ENCODE data around the gene RPS6KA4.
A peak's percentile ranks its signal among the peaks of the same experiment; 100 is the strongest.

Gene RPS6KA4

GRCh38 chr11:64317325-64317960 is 41.5 kb upstream of the RPS6KA4 start, which contains the start of gene TRMT112:
TRMT112 (minus strand) TSS chr11:64317559; CDS start chr11:64317526, 33 bp downstream.
- H3K9ac ChIP-seq (ENCODE audit: insufficient read length) = peak within 1 kb of the TSS; percentile 97
- H3K9me3 ChIP-seq (ENCODE audit: low read depth, low read length) = no peaks in the 10 kb centered on the region
- TF ChIP-seq FOXP2 (optimal IDR thresholded peaks at IDR 0.05; ENCODE audit: control extremely low read depth, extremely low read length, insufficient read depth) = no peak
- peak; percentile 92 for TF ChIP-seq POLR2AphosphoS5 (IDR thresholded peaks at IDR 0.05; ENCODE audit: borderline replicate concordance, low read depth, low read length)
- peak within 1 kb of the TSS; percentile 100 for H3K27ac ChIP-seq
- peak; percentile 92 for DNase-seq (ENCODE audit: low read depth, low spot score)
- H3K36me3 ChIP-seq (ENCODE audit: insufficient read depth, low read length) = peaks cover 5% of the 10 kb centered on the region; the same call in 1 of the 2 replicates
- H3K4me3 ChIP-seq = peak within 1 kb of the TSS; percentile 96

GRCh38 chr11:64317961-64318765 is 40.8 kb upstream of the RPS6KA4 start, which contains the start of gene PRDX5:
PRDX5 (plus strand) TSS chr11:64318121; CDS start chr11:64318216, 95 bp downstream.
- DNase-seq (ENCODE audit: low read depth, low spot score) = peak; percentile 90
- TF ChIP-seq POLR2AphosphoS5 (IDR thresholded peaks at IDR 0.05; ENCODE audit: borderline replicate concordance, low read depth, low read length) (peak; percentile 72), FOXP2 (optimal IDR thresholded peaks at IDR 0.05; ENCODE audit: control extremely low read depth, extremely low read length, insufficient read depth) (no peak)
- Histone ChIP-seq H3K9ac (ENCODE audit: insufficient read length) (peak within 1 kb of the TSS; percentile 97), H3K9me3 (ENCODE audit: low read depth, low read length) (no peaks in the 10 kb centered on the region), H3K36me3 (ENCODE audit: insufficient read depth, low read length) (peaks cover 5% of the 10 kb centered on the region; the same call in 1 of the 2 replicates), H3K27ac (peak within 1 kb of the TSS; percentile 100), H3K4me3 (peak within 1 kb of the TSS; percentile 96)

- no peak overlapping the region for H3K27ac ChIP-seq
- DNase-seq (ENCODE audit: low read depth, low spot score) = no peak
- TF ChIP-seq POLR2AphosphoS5 (IDR thresholded peaks at IDR 0.05; ENCODE audit: borderline replicate concordance, low read depth, low read length) (no peak), FOXP2 (optimal IDR thresholded peaks at IDR 0.05; ENCODE audit: control extremely low read depth, extremely low read length, insufficient read depth) (no peak), EZH2 (IDR thresholded peaks at IDR 0.05) (no peak)
- H3K4me3 ChIP-seq = peak overlapping the region; percentile 96
- H3K9ac ChIP-seq (ENCODE audit: insufficient read length) = peak overlapping the region; percentile 97
- H3K36me3 ChIP-seq (ENCODE audit: insufficient read depth, low read length) = peaks cover 5% of the 10 kb centered on the region; the same call in 1 of the 2 replicates
- no peaks in the 10 kb centered on the region for H3K9me3 ChIP-seq (ENCODE audit: low read depth, low read length)
Measured at GRCh38 chr11:64318766-64319761, 39.9 kb upstream of the RPS6KA4 start.

- Histone ChIP-seq H3K9ac (ENCODE audit: insufficient read length) (no peak overlapping the region), H3K4me3 (no peak overlapping the region), H3K27ac (no peak overlapping the region), H3K9me3 (ENCODE audit: low read depth, low read length) (no peaks in the 10 kb centered on the region), H3K36me3 (ENCODE audit: insufficient read depth, low read length) (no peaks in the 10 kb centered on the region; the same call in 1 of the 2 replicates)
- no peak for DNase-seq (ENCODE audit: low read depth, low spot score)
- no peak for TF ChIP-seq POLR2AphosphoS5 (IDR thresholded peaks at IDR 0.05; ENCODE audit: borderline replicate concordance, low read depth, low read length)
- TF ChIP-seq EZH2 (IDR thresholded peaks at IDR 0.05) = no peak
- no peak for TF ChIP-seq FOXP2 (optimal IDR thresholded peaks at IDR 0.05; ENCODE audit: control extremely low read depth, extremely low read length, insufficient read depth)
Measured at GRCh38 chr11:64320556-64320955, 38.4 kb upstream of the RPS6KA4 start.

- DNase-seq (ENCODE audit: low read depth, low spot score) = no peak
- Histone ChIP-seq H3K4me3 (no peak overlapping the region), H3K27ac (no peak overlapping the region), H3K36me3 (ENCODE audit: insufficient read depth, low read length) (no peaks in the 10 kb centered on the region; the same call in 1 of the 2 replicates), H3K9me3 (ENCODE audit: low read depth, low read length) (no peaks in the 10 kb centered on the region), H3K9ac (ENCODE audit: insufficient read length) (no peak overlapping the region)
- TF ChIP-seq POLR2AphosphoS5 (IDR thresholded peaks at IDR 0.05; ENCODE audit: borderline replicate concordance, low read depth, low read length) (no peak), FOXP2 (optimal IDR thresholded peaks at IDR 0.05; ENCODE audit: control extremely low read depth, extremely low read length, insufficient read depth) (no peak), EZH2 (IDR thresholded peaks at IDR 0.05) (no peak)
Measured at GRCh38 chr11:64321026-64321425, 37.9 kb upstream of the RPS6KA4 start.

- no peak for DNase-seq (ENCODE audit: low read depth, low spot score)
- TF ChIP-seq EZH2 (IDR thresholded peaks at IDR 0.05) (no peak), POLR2AphosphoS5 (IDR thresholded peaks at IDR 0.05; ENCODE audit: borderline replicate concordance, low read depth, low read length) (no peak), FOXP2 (optimal IDR thresholded peaks at IDR 0.05; ENCODE audit: control extremely low read depth, extremely low read length, insufficient read depth) (no peak)
- H3K9ac ChIP-seq (ENCODE audit: insufficient read length) = no peak overlapping the region
- H3K4me3 ChIP-seq = no peak overlapping the region
- H3K9me3 ChIP-seq (ENCODE audit: low read depth, low read length) = no peaks in the 10 kb centered on the region
- H3K27ac ChIP-seq = no peak overlapping the region
- no peaks in the 10 kb centered on the region; the same call in 1 of the 2 replicates for H3K36me3 ChIP-seq (ENCODE audit: insufficient read depth, low read length)
Measured at GRCh38 chr11:64321533-64321932, 37.4 kb upstream of the RPS6KA4 start.

GRCh38 chr11:64322925-64323260 is 36.1 kb upstream of the RPS6KA4 start:
- no peak for DNase-seq (ENCODE audit: low read depth, low spot score)
- H3K9ac ChIP-seq (ENCODE audit: insufficient read length) = no peak overlapping the region
- H3K4me3 ChIP-seq = no peak overlapping the region
- H3K36me3 ChIP-seq (ENCODE audit: insufficient read depth, low read length) = no peaks in the 10 kb centered on the region; the same call in 1 of the 2 replicates
- H3K9me3 ChIP-seq (ENCODE audit: low read depth, low read length) = no peaks in the 10 kb centered on the region
- no peak for TF ChIP-seq FOXP2 (optimal IDR thresholded peaks at IDR 0.05; ENCODE audit: control extremely low read depth, extremely low read length, insufficient read depth)
- no peak for TF ChIP-seq POLR2AphosphoS5 (IDR thresholded peaks at IDR 0.05; ENCODE audit: borderline replicate concordance, low read depth, low read length)
- TF ChIP-seq EZH2 (IDR thresholded peaks at IDR 0.05) = no peak
- H3K27ac ChIP-seq = no peak overlapping the region
